Measurements from ENCODE around the gene ZNF445.
A peak's percentile ranks its signal among the peaks of the same experiment; 100 is the strongest.
"Not testable (repeated sequence)": the region's sequence is repeated elsewhere in the genome, so short reads cannot be mapped to it uniquely, and the experiment has no call there.

ZNF445 gene

DNA sequence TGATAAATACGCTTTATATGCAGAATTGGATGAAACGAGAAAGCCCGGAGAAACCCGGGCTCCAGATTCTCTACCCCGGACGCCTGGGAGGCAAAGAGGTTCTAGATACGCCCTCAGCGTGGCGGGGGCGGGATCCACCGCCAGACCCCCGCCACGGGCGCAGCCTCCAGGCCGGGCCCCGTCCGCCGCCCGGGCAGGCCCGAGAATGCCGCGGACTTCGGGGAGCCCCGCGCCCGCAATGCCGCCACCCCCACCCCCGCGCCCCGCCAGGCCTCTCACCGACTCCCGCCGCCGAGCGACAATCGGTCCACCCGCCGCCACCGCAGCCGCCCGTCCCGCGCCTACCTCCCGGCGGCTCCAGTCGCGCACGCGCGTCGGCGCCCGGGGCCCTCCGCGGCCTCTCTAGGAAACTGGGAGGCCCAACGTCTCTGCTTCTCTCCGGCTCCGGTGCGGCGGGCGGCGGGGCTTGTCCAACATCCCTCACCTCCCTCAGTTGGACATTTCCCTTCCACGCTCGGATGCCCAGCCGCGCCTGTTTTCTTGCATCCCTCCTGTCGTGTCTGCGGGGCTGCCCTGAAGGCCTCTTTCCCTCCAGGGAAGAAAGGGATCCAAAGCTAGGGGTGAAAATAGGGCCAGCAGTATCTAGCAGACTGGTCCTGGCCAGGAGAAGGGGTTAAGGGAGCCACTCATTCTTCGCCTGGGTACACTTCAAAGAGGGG is at the start of gene ZNF445:
Gene ZNF445, minus strand, starts transcription at position 359 of the 719 bp plus-strand sequence. CDS start 22,121 bp downstream, outside the sequence.
- peak; percentile 82 for DNase-seq

DNA sequence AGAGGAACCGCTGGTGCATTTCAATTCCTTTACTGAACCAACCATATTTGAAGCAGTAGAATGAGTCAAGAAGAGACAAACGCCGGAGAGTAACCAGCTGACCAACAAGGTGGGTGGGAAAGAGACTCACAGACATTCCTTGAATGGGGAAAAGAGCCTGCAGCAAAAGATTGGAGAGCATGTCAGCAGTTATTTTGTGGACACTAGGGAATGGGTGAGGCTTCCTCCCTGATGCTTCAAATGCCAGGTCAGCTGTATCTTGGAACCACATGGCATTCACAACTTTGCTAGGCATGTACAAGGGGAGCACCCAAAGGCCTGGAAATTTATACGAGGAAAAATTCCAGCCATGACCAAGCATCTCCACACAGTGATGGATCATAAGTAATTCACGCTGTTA is 47.6 kb upstream of the ZNF445 start:
- no peak for DNase-seq

DNA sequence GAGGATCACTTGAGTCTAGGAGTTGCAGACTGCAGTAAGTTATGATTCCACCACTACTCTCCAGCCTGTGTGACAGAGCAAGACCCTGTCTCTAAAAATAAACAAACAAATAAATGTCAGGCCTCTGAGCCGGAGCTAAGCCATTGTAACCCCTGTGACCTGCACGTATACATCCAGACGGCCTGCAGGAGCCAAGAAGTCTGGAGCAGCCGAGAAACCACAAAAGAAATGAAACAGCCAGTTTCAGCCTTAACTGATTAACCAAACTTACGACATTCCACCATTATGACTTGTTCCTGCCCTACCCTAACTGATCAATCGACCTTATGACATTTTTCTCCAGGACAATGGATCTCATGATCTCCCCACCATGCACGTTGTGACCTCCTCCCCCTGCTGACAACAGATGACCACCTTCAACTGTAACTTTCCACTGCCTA is 45.0 kb upstream of the ZNF445 start:
- no peak for DNase-seq

DNA sequence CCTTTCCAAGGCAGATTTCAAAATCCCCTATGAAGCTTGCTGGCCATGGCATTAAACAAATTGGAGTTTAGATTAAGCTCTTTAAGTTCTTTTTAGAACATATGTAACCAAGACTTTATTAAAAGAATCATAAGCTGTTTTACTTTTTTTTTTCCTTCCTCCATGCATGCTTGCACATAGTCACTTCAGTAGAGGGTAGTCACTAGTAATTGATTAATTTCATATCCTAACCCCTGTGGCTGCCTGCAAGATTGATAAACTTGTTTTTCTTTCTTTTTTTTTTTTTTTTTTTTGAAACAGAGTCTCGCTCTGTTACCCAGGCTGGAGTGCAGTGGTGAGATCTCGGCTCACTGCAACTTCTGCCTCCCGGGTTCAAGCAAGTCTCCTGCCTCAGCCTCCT is 44.3 kb upstream of the ZNF445 start:
- DNase-seq: no peak

DNA sequence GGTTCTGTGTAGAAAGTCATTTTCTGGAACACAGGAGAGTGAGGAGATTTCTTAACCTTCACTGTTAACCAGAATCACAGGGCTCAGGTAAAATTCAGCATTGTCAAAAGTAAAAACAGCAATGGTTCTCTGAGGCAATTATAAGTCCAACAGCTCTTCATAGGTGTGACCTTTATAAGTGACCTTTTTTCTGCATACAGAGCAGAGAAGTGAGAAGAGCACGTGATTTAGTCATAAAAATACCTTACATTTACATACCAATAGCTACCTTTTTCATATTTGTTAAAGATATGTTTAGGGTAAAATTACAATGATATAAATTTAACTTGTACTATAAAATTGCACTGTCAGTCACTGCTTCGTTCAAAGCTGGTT is 41.3 kb upstream of the ZNF445 start:
- DNase-seq: no peak

DNA sequence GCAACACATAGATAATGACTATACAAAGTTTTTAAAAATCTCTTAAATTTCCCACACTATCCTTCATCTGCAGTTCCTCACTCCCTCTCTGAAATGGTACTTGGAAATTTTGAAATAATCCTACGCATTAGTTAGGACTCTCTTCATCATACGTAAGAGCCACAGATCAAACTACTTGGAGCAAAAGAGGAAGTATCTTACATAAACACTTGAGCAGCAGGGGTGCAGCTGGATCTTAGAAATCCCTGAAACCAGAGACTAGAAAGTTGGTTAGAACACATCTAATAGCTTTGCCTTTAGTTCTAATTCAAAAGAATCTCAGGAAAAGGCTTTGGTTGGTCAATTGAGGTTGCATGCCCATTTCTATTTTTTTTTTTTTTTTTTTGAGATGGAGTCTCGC is 38.8 kb upstream of the ZNF445 start:
- no peak for DNase-seq

DNA sequence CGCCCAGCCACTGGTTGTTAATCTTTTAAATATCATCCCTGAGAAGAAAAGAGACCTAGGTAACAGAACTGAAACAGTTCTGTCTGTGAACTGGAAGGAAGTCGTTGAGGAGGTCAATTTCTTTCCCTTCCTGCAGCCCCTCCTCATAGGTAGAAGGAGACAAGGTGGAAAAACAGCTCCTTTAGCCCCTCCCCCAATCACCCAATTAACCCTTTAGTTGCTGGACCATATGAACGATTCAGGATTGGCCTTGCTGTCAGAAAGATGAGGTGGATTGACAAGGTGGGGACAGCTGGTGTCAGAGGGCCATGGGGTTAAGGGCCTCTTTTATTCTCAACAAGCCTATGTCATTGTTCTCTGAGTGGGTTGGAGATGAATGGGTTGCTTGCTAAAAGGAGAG is 36.0 kb upstream of the ZNF445 start:
- DNase-seq: no peak

DNA sequence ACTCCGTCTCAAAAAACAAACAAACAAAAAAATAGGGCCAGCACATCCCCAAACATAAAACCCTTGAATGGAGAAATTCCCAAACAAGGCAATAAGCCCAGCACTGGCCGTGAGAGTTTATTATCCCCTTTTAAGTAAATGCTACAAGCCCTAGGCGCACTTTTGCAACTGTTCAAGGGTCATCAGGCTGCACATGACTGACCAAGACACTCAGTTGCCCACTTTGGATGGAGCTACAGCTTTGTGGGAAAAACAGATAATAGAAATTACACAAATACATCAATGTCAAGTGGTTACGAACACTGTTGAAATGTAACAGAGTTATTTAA is 33.7 kb upstream of the ZNF445 start:
- DNase-seq: no peak

DNA sequence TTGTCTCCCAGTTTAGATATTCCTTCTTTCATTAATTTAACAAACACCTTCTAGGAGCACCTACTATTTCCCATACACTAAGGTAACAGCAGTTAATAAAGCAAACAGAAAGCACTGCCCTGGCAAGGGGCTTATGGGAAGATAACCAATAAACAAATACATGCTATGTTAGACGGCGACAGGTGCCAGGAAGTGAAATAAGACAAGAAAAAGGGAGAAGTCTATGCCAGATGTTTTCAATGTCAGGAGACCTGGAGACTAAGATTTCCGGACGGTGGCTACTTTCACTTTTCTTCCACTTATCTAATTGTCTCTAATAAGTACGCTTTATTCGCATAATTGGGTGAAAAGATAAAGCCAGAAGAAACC is 32.5 kb upstream of the ZNF445 start:
- DNase-seq: no peak

DNA sequence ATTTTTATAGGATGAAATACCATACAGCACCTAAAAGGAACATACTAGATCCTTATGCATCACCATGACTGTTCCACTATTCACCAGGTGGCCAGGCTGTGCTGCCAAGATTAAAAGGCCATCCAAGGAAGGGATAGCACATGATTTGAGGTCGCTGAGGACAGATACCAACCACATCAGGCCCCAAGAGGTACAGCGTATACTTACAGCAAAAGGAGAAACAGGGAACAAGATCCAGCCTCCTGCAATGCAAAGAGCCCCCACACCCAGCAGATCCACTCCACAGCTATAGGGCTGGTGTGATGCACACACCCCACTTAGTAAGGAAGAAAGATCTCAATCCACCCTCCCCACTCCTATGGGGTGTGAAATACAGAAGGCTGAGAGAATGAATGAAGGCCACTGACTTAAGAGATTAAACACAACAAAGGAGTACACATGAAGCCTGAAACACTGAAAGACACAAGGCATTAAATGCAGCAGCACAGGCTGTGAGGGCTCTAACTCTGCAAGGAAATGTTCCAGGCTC is 32.0 kb upstream of the ZNF445 start:
- DNase-seq: no peak

DNA sequence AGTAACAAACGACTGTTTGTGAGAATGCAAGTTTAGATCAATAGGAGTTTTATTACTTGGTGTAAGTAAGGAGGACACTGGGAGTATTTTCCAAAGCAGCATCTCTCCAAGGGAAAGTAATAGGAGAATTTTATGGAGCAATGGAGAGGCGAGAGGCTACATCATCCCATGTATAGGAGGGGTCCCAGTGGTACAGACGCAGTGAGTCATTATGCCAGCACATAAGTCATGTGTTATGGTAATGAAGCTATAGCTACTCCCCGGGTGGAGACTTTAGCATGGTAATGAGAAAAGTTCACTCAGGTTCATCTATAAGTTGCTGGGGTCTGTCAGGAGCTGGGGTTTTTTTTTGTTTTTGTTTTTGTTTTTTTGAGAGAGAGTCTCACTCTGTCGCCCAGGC is 29.5 kb upstream of the ZNF445 start:
- DNase-seq: no peak

DNA sequence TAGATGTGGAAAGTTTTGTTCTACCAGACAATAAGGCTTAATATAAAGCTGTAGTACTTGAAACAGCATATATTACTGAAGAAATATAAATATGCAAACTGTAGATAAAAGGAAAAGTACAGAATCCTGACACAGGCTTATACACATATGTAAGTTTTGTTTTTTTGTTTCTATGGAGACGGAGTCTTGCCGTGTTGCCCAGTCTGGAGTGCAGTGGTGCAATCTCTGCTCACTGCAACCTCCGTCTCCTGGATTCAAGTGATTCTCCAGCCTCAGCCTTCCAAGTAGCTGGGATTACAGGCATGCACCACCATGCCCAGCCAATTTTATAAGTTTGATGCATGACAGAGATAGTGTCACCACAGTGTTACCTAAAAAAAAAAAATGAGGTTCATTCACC is 29.1 kb upstream of the ZNF445 start:
- no peak for DNase-seq

DNA sequence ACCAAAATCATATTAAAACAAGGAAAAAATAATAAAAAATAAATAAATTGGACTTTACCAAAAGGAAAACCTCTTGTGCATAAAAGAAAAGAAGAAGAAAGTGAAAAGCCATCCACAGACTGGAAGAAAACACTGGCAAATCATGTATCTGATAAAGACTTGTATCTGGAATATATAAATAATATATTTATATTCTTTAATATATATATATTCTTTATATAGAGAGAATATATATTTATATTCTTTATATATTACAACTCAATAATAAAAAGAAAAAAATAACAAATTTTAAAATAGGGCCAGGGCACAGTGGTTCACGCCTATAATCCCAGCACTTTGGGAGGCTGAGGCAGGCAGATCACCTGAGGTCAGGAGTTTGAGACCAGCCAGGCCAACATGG is 27.1 kb upstream of the ZNF445 start:
- no peak for DNase-seq

DNA sequence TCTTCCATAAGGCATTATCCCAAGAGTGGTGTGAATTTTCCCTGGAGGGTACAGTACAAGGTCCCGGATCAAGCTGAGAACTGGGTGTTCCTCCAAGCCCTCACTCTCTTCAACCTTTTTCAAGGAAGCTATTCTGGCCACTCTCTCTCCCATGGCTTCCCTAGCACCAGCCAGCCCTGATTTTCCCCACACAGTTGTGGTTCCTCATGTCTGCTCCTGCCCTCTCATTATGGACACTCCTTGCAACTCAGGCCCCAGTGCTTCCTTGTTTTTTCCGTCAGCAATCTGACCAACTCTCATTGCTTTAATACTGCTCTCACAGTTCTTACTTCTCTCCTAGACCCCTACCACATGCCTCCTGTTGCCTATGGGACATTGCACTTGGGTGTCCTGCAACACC is 25.7 kb upstream of the ZNF445 start:
- DNase-seq: not testable (repeated sequence)

DNA sequence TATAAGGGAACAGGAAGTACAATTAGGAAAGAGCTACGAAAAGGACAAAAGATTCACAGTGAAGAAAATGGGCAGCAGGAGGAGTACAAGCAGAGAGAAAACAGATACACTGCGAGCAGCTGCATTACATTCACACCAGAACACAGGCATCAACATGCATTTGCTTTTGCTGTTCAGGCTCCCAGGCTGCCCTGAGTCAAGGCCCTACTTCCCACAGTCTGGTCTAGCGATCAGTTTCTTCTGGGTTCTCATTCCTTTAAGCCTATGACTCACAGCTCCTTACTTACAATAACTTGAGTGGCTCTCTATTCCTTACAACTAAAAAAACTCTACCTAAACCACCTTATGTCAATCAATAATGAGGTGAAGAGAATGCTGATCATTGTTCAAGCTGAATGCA is 24.5 kb upstream of the ZNF445 start:
- no peak for DNase-seq

DNA sequence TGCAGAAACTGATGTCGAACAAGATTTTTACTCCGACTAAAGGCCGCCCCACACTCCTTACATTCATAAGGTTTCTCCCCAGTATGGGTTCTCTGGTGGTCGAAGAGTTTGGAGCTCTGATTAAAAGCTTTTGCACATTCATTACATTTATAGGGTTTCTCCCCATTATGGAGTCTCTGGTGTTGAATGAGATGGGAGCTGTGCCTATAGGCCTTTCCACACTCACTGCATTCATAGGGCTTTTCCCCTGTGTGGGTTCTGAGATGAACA is 22.4 kb upstream of the ZNF445 start:
- not testable (repeated sequence) for DNase-seq

DNA sequence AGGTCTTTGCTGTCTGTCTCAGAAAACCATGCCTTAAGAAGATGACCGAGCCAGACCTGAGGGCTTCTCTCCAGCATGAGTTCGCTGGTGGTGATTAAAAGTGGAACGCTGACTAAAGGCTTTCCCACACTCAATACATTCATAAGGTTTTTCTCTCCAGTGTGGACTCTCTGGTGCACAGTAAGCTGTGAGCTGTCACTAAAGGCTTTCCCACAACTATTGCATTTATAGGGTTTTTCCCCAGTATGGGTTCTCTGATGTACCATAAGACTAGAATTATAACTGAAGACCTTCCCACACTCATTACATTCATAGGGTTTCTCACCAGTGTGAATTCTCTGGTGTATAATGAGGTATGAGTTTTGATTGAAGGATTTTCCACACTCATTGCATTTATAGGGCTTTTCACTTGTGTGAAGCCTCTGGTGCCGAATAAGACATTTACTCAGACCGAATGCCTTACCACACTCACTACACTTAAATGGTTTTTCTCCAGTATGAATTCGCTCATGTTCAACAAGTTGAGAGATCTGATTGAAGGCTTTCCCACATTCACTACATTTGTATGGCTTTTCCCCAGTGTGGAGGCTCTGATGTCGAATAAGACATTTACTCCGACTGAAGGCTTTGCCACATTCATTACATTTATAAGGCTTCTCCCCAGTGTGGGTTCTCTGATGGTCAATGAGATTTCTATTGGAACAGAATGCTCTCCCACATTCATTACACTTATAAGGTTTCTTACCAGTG is 21.9 kb upstream of the ZNF445 start:
- no peak for DNase-seq

DNA sequence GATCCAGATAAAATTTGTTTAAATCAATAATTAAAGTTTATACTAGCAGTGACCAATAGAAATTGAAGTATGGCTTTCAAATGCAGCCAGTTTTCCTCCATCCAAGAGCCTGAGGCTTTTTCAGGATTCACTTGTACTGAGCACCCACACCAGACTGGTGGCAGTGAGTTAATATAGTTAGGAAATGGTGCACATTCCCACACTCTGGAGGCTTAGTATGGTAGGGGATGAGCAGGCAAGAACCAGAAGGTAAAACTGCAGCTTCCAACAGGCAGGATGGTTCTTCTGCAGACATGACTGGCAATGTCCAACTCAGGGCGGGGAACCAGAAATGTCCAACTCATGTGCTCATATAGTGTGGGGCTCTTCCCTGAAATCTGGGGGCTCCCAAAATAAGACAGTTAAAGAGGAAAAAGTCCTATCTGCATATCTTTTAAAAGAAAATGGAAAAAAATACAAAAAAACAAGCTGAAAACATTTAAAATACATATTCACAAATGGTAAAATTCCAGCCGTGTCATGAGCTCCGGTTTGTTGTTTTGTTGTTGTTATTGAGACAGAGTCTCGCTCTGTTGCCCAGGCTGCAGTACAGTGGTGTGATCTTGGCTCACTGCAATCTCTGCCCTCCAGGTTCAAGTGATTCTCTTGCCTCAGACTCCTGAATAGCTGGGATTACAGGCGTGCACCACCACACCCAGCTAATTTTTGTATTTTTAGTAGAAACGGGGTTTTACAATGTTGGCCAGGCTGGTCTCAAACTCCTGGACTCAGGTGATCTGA is 18.4 kb upstream of the ZNF445 start:
- DNase-seq: no peak

DNA sequence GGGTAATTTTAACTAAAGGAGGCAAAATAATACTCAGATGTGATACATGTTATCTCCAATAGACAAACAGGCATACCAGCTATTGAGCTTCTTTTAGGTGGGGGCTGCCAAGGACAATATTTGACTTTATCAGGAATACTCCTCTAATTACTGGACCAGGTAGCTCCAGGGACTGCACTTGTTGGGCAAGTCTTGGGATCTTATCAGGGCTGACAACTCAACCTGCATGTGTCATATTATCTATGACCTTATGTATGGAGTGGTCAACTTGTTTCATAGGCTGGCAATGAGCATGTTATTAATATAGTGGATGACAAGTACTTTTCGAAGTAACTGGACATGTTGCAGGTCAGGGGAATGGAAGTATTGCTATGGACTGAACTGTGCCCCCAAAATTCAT is 15.0 kb upstream of the ZNF445 start:
- DNase-seq: no peak

DNA sequence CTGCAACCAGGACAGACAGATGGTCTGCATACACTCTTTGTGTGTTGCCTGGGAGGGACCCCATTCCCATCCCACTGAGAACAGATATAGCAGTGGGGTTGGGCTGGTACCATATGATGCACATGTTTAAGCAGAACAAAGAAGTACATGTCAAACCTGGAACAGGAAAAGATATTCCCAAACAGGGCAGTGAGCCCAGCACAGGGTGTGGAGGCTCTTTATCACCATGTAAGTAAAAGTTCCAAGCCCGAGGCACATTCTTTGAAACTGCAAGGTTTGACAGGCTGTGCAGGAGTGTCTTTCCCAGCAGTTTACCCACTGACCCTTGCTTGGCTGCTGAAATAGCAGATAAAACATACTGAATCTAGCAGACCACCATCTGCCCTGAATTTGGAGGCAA is 5.3 kb upstream of the ZNF445 start:
- no peak for DNase-seq

DNA sequence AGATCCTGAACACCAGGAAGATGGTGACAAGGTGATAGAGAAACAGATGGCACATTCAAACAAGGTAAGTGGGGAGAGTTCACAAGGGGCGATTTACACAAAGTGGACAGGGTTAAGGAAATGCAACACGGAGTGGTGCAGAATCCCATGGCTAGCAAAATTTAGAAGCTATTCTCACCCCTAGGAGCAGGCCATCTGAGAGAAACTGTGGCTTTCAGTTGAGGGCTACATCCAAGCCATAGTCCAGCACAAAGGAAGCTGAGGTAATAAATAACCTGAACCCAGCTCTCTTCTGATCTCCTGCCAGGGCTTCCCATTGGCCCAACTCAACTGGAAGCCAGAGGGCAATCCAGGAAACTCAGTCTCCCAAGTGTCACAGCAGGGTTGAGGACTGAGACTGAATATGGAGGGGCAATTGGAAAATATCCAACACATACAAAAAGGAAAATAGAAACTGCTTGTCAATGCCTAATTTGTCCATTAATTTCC is 1.2 kb upstream of the ZNF445 start:
- no peak for DNase-seq

DNA sequence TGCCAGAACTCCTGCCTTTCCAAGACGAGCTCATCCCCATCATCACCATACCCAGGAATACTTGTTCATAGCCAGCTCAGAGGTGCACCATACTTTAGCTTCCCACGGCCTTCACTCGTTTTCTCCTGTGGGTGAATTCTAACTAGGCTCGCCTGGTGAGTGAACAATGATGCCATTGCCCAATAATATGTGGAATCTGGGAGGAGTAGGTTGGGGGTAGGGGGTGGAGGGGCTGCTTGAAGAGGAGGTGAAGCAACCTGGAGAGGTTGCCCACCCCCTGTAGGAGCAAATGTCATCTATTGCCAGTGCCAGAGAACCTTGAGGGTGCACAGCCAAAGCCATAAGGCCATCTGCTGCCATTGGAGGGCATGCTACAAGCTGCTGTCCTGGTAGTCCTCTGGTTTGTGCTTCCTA is 592 bp upstream of the ZNF445 start:
- no peak for DNase-seq

DNA sequence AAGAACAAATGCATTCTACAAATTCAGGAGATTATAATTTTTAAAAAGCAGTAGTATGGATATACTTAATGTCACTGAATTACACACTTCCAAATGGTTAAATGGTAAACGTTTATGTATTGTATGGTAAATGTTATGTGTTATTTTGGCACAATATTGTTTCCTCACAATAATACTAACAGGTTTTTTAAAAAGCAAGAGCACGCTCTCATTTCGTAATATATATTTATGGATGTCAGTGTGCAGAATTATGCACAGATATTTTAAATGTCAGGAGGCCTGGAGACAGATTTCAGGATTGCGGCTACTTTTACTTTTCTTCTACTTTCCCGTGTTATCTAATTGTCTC is 533 bp downstream of the ZNF445 start:
- DNase-seq: no peak

DNA sequence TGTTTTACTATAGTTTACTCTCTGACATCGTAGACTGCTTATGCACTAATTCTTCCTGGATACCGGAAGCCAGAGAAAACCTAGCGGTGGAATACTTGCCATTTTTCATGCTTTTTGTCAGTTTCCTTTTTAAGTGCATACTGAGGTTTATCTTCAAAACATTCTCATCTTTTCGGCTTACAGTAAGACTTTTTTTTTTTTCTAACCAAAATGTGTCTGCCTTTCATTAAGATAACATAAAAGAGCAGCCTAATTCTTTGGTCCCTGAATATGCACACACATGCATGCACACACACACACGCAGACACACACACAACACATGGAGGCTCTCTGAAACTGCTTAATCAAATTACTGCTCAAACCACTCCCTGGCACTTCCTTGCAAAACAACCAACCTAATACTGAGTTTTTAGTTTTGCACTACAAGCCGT is 1.3 kb downstream of the ZNF445 start:
- DNase-seq: no peak
